Measurements from ENCODE around the gene ATXN7L1.
A peak's percentile ranks its signal among the peaks of the same experiment; 100 is the strongest.

ATXN7L1 gene

GRCh38 chr7:105691082-105691679 is 185.2 kb downstream of the ATXN7L1 start:
- Histone ChIP-seq H3K4ac (ENCODE audit: low read depth, low read length) (no peak overlapping the region), H2BK12ac (ENCODE audit: low read length) (no peak overlapping the region), H3K79me2 (ENCODE audit: control insufficient read depth, insufficient read depth, low read length, poor library complexity) (no peaks in the 10 kb centered on the region), H3K27ac (ENCODE audit: low read depth, low read length) (no peak overlapping the region), H3K4me3 (ENCODE audit: low read depth, low read length) (no peak overlapping the region), H3K4me1 (ENCODE audit: control insufficient read depth in 1 of 2, insufficient read depth in 2 of 2, low read length in 2 of 2) (peaks cover 12 to 18% of the 10 kb centered on the region in 2 experiments), H3K14ac (ENCODE audit: low read length) (no peak overlapping the region), H4K91ac (ENCODE audit: low read depth, low read length) (no peak overlapping the region), H3K9me3 (ENCODE audit: insufficient read depth, low read depth, low read length) (peaks cover 2% of the 10 kb centered on the region), H3K9ac (ENCODE audit: low read length) (no peak overlapping the region), H2AFZ (ENCODE audit: insufficient read depth, low read length, poor library complexity) (no peak overlapping the region), H2BK5ac (ENCODE audit: low read depth, low read length, poor library complexity) (no peak overlapping the region), H3K79me1 (ENCODE audit: low read length) (no peaks in the 10 kb centered on the region), H4K12ac (ENCODE audit: low read depth, low read length) (no peak overlapping the region), H3K4me2 (ENCODE audit: low read length) (peak overlapping the region; percentile 14), H3K27me3 (ENCODE audit: insufficient read depth, low read length) (no peaks in the 10 kb centered on the region), H2BK120ac (ENCODE audit: insufficient read depth, low read length, poor library complexity) (no peak overlapping the region), H2AK5ac (ENCODE audit: low read length) (no peak overlapping the region), H3K23ac (ENCODE audit: low read length) (no peak overlapping the region), H3K36me3 (ENCODE audit: control insufficient read depth in 1 of 2, insufficient read depth in 2 of 2, low read length in 2 of 2) (no peaks in the 10 kb centered on the region), H3K18ac (ENCODE audit: low read length) (no peak overlapping the region), H4K8ac (ENCODE audit: low read depth, low read length) (no peak overlapping the region)
- peak in 1 of 2 donors; percentile 11 for DNase-seq
- WGBS (ENCODE audit: extremely low coverage, insufficient coverage, insufficient read length): no CpG with 5 or more reads among the region's 18 CpGs

DNA sequence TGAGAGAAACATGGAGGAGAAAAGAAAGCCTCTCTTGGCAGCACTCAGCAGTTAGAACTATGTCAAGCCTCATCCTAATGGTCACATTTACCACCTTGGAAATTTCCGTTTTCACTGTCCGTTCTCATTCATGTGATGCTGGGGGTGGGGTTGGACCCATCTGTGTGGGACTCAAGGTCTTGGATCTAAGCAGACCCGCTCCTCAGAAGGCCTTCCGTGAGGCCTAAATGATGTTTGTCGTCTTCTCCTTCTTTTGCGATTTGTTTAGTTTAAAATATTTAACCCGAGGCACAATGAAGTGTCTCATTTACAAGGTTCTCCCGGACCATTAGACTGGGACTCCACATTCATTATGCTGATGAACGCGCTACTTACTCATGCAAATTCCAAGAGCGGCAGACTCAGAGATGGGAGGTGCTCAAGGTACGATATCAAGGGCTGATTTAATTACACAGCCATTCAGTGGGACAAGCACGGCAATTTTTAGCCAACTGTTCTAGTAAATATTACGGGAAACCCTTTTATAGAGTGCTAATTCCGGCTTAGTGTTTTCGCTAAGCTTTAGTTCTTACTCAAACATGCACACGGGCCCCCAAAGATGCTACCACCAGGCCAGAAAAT is 186.0 kb downstream of the ATXN7L1 start:
- H2AK5ac ChIP-seq (ENCODE audit: low read length): no peak overlapping the region
- peak overlapping the region; percentile 15 for H2BK12ac ChIP-seq (ENCODE audit: low read length)
- no peaks in the 10 kb centered on the region for H3K79me2 ChIP-seq (ENCODE audit: control insufficient read depth, insufficient read depth, low read length, poor library complexity)
- H4K12ac ChIP-seq (ENCODE audit: low read depth, low read length): no peak overlapping the region
- H4K8ac ChIP-seq (ENCODE audit: low read depth, low read length): no peak overlapping the region
- peak; percentile 28 to 57 for DNase-seq
- H3K36me3 ChIP-seq (ENCODE audit: control insufficient read depth in 1 of 2, insufficient read depth in 2 of 2, low read length in 2 of 2): no peaks in the 10 kb centered on the region
- no peak overlapping the region for H2BK5ac ChIP-seq (ENCODE audit: low read depth, low read length, poor library complexity)
- H4K91ac ChIP-seq (ENCODE audit: low read depth, low read length): no peak overlapping the region
- no peaks in the 10 kb centered on the region for H3K9me3 ChIP-seq (ENCODE audit: insufficient read depth, low read depth, low read length)
- H3K4me3 ChIP-seq (ENCODE audit: low read depth, low read length): no peak overlapping the region
- H2AFZ ChIP-seq (ENCODE audit: insufficient read depth, low read length, poor library complexity): no peak overlapping the region
- no peaks in the 10 kb centered on the region for H3K27me3 ChIP-seq (ENCODE audit: insufficient read depth, low read length)
- H3K4ac ChIP-seq (ENCODE audit: low read depth, low read length): no peak overlapping the region
- WGBS (ENCODE audit: extremely low coverage, insufficient coverage, insufficient read length): no CpG with 5 or more reads among the region's 17 CpGs
- H3K18ac ChIP-seq (ENCODE audit: low read length): no peak overlapping the region
- H3K23ac ChIP-seq (ENCODE audit: low read length): no peak overlapping the region
- H3K79me1 ChIP-seq (ENCODE audit: low read length): no peaks in the 10 kb centered on the region
- no peak overlapping the region for H3K9ac ChIP-seq (ENCODE audit: low read length)
- H3K14ac ChIP-seq (ENCODE audit: low read length): no peak overlapping the region
- no peak overlapping the region for H2BK120ac ChIP-seq (ENCODE audit: insufficient read depth, low read length, poor library complexity)
- H3K27ac ChIP-seq (ENCODE audit: low read depth, low read length): no peak overlapping the region
- H3K4me1 ChIP-seq (ENCODE audit: control insufficient read depth in 1 of 2, insufficient read depth in 2 of 2, low read length in 2 of 2): peaks cover 12 to 18% of the 10 kb centered on the region in 2 experiments
- peak overlapping the region; percentile 14 for H3K4me2 ChIP-seq (ENCODE audit: low read length)

GRCh38 chr7:105689067-105689819 is 187.2 kb downstream of the ATXN7L1 start:
- Histone ChIP-seq H4K12ac (ENCODE audit: low read depth, low read length) (no peak overlapping the region), H2BK5ac (ENCODE audit: low read depth, low read length, poor library complexity) (no peak overlapping the region), H3K14ac (ENCODE audit: low read length) (no peak overlapping the region), H2BK120ac (ENCODE audit: insufficient read depth, low read length, poor library complexity) (no peak overlapping the region), H3K36me3 (ENCODE audit: control insufficient read depth in 1 of 2, insufficient read depth in 2 of 2, low read length in 2 of 2) (no peaks in the 10 kb centered on the region), H2AFZ (ENCODE audit: insufficient read depth, low read length, poor library complexity) (no peak overlapping the region), H3K9me3 (ENCODE audit: insufficient read depth, low read depth, low read length) (no peaks in the 10 kb centered on the region), H3K4me3 (ENCODE audit: low read depth, low read length) (no peak overlapping the region), H3K18ac (ENCODE audit: low read length) (no peak overlapping the region), H2BK12ac (ENCODE audit: low read length) (no peak overlapping the region), H3K4me2 (ENCODE audit: low read length) (no peak overlapping the region), H3K23ac (ENCODE audit: low read length) (no peak overlapping the region), H3K79me2 (ENCODE audit: control insufficient read depth, insufficient read depth, low read length, poor library complexity) (no peaks in the 10 kb centered on the region), H4K8ac (ENCODE audit: low read depth, low read length) (no peak overlapping the region), H3K4ac (ENCODE audit: low read depth, low read length) (no peak overlapping the region), H3K9ac (ENCODE audit: low read length) (no peak overlapping the region), H3K27me3 (ENCODE audit: insufficient read depth, low read length) (no peaks in the 10 kb centered on the region), H3K79me1 (ENCODE audit: low read length) (no peaks in the 10 kb centered on the region), H2AK5ac (ENCODE audit: low read length) (no peak overlapping the region), H3K27ac (ENCODE audit: low read depth, low read length) (no peak overlapping the region), H4K91ac (ENCODE audit: low read depth, low read length) (no peak overlapping the region), H3K4me1 (ENCODE audit: control insufficient read depth in 1 of 2, insufficient read depth in 2 of 2, low read length in 2 of 2) (peaks cover 12 to 18% of the 10 kb centered on the region in 2 experiments)
- WGBS (ENCODE audit: extremely low coverage, insufficient coverage, insufficient read length): no CpG with 5 or more reads among the region's 13 CpGs
- no peak for DNase-seq

GRCh38 chr7:105688617-105689016 is 187.8 kb downstream of the ATXN7L1 start:
- Histone ChIP-seq H3K4me2 (ENCODE audit: low read length) (no peak overlapping the region), H3K18ac (ENCODE audit: low read length) (no peak overlapping the region), H3K23ac (ENCODE audit: low read length) (no peak overlapping the region), H3K14ac (ENCODE audit: low read length) (no peak overlapping the region), H3K4me3 (ENCODE audit: low read depth, low read length) (no peak overlapping the region), H3K79me2 (ENCODE audit: control insufficient read depth, insufficient read depth, low read length, poor library complexity) (no peaks in the 10 kb centered on the region), H3K4ac (ENCODE audit: low read depth, low read length) (no peak overlapping the region), H4K8ac (ENCODE audit: low read depth, low read length) (no peak overlapping the region), H3K27ac (ENCODE audit: low read depth, low read length) (no peak overlapping the region), H3K4me1 (ENCODE audit: control insufficient read depth in 1 of 2, insufficient read depth in 2 of 2, low read length in 2 of 2) (peaks cover 12 to 18% of the 10 kb centered on the region in 2 experiments), H2AK5ac (ENCODE audit: low read length) (no peak overlapping the region), H4K91ac (ENCODE audit: low read depth, low read length) (no peak overlapping the region), H4K12ac (ENCODE audit: low read depth, low read length) (no peak overlapping the region), H2BK12ac (ENCODE audit: low read length) (no peak overlapping the region), H3K9ac (ENCODE audit: low read length) (no peak overlapping the region), H3K79me1 (ENCODE audit: low read length) (no peaks in the 10 kb centered on the region), H2BK120ac (ENCODE audit: insufficient read depth, low read length, poor library complexity) (no peak overlapping the region), H3K36me3 (ENCODE audit: control insufficient read depth in 1 of 2, insufficient read depth in 2 of 2, low read length in 2 of 2) (no peaks in the 10 kb centered on the region), H3K9me3 (ENCODE audit: insufficient read depth, low read depth, low read length) (no peaks in the 10 kb centered on the region), H3K27me3 (ENCODE audit: insufficient read depth, low read length) (no peaks in the 10 kb centered on the region), H2BK5ac (ENCODE audit: low read depth, low read length, poor library complexity) (no peak overlapping the region), H2AFZ (ENCODE audit: insufficient read depth, low read length, poor library complexity) (no peak overlapping the region)
- no CpG with 5 or more reads among the region's 5 CpGs for WGBS (ENCODE audit: extremely low coverage, insufficient coverage, insufficient read length)
- DNase-seq: peak; percentile 62 to 73

Data from trophoblast cell (in vitro differentiated cells and primary cell).